Measurements from ENCODE around the gene TOP1.

DNA sequence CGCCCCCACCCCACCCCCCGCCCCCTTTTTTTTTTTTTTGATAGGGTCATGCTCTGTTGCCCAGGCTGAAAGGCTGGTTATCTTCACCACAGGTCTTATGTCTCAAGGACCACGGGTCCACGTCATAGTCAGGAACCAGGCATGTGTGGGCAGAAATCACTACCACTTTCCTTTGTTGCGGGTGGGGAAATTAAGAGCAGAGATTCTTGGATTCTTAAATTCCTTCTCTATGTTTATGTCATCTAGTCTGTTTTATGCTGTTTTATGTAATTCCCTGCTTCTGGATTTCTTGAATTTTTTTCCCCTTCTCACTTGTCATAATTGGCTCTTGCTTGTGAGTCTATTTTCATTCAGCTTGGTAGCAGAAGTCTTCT, 82.9 kb downstream of the TOP1 start:
- TF ChIP-seq CTCF (IDR thresholded peaks at IDR 0.05) = no peak
- TF ChIP-seq, protein P1, sequence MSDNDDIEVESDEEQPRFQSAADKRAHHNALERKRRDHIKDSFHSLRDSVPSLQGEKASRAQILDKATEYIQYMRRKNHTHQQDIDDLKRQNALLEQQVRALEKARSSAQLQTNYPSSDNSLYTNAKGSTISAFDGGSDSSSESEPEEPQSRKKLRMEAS (CRISPR knock-in tag; IDR thresholded peaks at IDR 0.05) = no peak
- no peak for TF ChIP-seq ZNF423 (CRISPR knock-in tag; IDR thresholded peaks at IDR 0.05)
- TF ChIP-seq ZNF121 (CRISPR knock-in tag; IDR thresholded peaks at IDR 0.05) = no peak
- no peak for TF ChIP-seq JUN (CRISPR knock-in tag; IDR thresholded peaks at IDR 0.05)
- TF ChIP-seq ZNF281 (CRISPR knock-in tag; IDR thresholded peaks at IDR 0.05) = no peak
- TF ChIP-seq FOXP1 (CRISPR knock-in tag; IDR thresholded peaks at IDR 0.05; ENCODE audit: borderline replicate concordance) = no peak
- TF ChIP-seq TEAD4 (CRISPR knock-in tag; IDR thresholded peaks at IDR 0.05) = no peak
- TF ChIP-seq PREB (CRISPR knock-in tag; IDR thresholded peaks at IDR 0.05; ENCODE audit: borderline replicate concordance) = no peak

Data from WTC11 (cell line).